Measurements from ENCODE around the gene ZNF460. TPM values are rescaled to one million over a fixed set of nuclear protein-coding genes. Genes with fewer than 3 reads are reported as not detected.

Gene ZNF460
- total RNA-seq, 2 experiments from 2014 or later, result 64.9 to 65.0 TPM

DNA sequence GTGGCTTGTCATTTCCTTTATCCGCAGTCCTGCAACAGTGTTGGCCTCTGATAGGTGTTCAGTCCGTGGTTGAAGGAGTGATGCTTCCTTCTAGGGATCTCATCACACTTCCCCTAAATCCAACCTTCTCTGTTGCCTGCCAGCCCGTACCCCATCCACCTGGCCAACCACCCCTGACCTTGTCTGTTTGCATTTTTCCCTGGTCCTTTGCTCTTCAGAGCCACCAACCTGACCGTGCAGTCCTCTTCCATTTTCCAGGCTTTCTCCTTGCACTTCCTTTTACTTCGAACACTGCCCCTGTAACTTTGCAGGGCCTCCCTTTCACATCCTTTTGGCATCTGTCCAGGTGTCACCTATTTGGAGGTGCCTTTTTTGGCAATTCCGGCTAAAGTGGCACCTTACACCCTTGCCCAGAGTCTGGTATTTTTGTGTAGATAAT lies 696 bp downstream of the ZNF460 start:
- Mint-ChIP-seq H3K27me3 (no peaks in the 10 kb centered on the region), H3K36me3 (ENCODE audit: low read depth) (peaks cover 54% of the 10 kb centered on the region), H3K27ac (no peak overlapping the region), H3K4me1 (ENCODE audit: low read depth) (peaks cover 33% of the 10 kb centered on the region), H3K9me3 (no peaks in the 10 kb centered on the region), H3K4me3 (no peak overlapping the region)
- Histone ChIP-seq H3K36me3 (ENCODE audit: insufficient read depth, low read length) (peaks cover 28% of the 10 kb centered on the region), H3K27me3 (ENCODE audit: control insufficient read depth in 1 of 2, insufficient read depth in 2 of 2, low read length in 2 of 2) (no peaks in the 10 kb centered on the region), H3K4me3 (ENCODE audit: low read length) (peak overlapping the region; percentile 76), H3K9me3 (ENCODE audit: control insufficient read depth in 1 of 2, insufficient read depth in 1 of 2, low read length in 2 of 2) (no peaks in the 10 kb centered on the region), H3K27ac (ENCODE audit: low read depth in 1 of 2, low read length in 2 of 2) (peak overlapping the region; percentile 95 to 100), H3K4me1 (ENCODE audit: insufficient read depth, low read length) (peaks cover 43% of the 10 kb centered on the region)
- ATAC-seq (ENCODE audit: poor library complexity), result no peak
- TF ChIP-seq, protein P1, sequence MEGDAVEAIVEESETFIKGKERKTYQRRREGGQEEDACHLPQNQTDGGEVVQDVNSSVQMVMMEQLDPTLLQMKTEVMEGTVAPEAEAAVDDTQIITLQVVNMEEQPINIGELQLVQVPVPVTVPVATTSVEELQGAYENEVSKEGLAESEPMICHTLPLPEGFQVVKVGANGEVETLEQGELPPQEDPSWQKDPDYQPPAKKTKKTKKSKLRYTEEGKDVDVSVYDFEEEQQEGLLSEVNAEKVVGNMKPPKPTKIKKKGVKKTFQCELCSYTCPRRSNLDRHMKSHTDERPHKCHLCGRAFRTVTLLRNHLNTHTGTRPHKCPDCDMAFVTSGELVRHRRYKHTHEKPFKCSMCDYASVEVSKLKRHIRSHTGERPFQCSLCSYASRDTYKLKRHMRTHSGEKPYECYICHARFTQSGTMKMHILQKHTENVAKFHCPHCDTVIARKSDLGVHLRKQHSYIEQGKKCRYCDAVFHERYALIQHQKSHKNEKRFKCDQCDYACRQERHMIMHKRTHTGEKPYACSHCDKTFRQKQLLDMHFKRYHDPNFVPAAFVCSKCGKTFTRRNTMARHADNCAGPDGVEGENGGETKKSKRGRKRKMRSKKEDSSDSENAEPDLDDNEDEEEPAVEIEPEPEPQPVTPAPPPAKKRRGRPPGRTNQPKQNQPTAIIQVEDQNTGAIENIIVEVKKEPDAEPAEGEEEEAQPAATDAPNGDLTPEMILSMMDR (IDR thresholded peaks at IDR 0.05), result no peak
- ChIA-PET CTCF (no interaction called here), POLR2A (interaction anchor here (0.6 to 1.0 kb wide), 2 partner anchors 40 to 869 kb away, joined by 3 read pairs; partner anchors contain the start of genes ZNF329 and ZNF805)
- peak in 10 of 14 experiments; percentile 2 to 75 (median 12) for DNase-seq
- intact Hi-C loops (cut with DNase I, micrococcal nuclease), result loop anchor here (1.0 to 5.0 kb wide), 9 partner anchors 40 to 888 kb away; partner anchors contain the start of genes TRAPPC2B (in 2 of the 2), ZNF304 (in 2 of the 2), ZNF543 (in 2 of the 2) and ZNF547 (in 2 of the 2)

DNA sequence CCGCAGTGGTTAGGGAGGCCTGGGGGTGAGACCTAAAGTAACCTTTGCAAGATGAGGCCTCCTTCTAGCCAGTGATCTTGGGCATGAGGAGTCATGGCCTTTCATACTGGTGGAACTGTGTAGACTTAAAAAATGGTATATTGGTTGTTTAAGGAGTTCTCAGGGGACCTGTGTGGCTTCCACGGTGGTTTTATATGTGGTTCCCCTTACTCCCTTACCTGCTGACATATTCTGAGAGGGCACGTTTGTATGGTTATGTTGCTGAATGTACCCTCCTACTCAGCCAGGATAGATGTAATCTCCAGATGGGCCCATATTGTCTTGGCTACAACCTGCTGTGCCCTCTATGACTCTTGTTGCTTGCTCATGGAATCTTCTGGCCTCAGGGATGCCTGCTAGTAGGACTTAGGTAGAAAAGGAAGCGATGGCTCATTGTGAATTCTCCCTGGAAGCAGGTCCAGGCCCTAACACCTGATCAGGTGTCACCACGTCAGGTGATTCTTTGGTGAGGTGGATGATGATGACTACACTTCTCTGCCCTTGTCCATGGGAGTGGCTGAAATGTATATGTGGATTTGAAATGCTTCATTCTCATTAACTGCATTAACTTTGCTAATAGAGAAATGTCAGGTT lies 1.8 kb downstream of the ZNF460 start:
- H3K4me3 ChIP-seq (ENCODE audit: low read length), result no peak overlapping the region
- intact Hi-C loops (cut with DNase I, micrococcal nuclease), result loop anchor here (5.0 kb wide), 2 partner anchors 40 to 70 kb away; partner anchors contain the start of genes ZNF304 (in 1 of the 2) and ZNF543 (in 1 of the 2)
- POLR2A ChIA-PET, result interaction anchor here (1.0 kb wide), 1 partner anchor 868 kb away, joined by 3 read pairs; the partner anchor contains the start of gene ZNF329

DNA sequence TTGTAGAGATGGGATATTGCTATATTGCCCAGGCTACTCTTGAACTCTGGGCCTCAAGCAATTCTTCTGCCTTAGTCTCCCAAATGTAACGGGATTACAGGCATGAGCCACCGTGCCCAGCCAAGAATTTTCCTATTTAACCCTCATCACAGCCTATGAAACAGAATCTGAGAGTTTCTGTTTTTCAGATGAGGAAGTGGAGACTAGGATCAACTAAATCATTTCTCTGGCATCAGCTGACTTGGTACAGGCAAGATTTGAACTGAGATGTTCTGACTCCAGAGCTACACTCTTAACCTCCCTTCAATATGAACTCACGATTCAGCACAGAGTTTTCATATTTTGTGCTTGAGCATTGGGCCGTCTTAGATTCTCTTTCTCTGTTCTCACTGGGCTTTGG lies 8.1 kb downstream of the ZNF460 start:
- Mint-ChIP-seq H3K9me3 (peaks cover 21% of the 10 kb centered on the region), H3K36me3 (ENCODE audit: low read depth) (peaks cover 98% of the 10 kb centered on the region), H3K4me3 (no peak overlapping the region), H3K27me3 (no peaks in the 10 kb centered on the region), H3K27ac (no peak overlapping the region), H3K4me1 (ENCODE audit: low read depth) (peaks cover 20% of the 10 kb centered on the region)
- H3K4me3 ChIP-seq (ENCODE audit: low read length), result no peak overlapping the region
- peaks cover 38 to 61% of the 10 kb centered on the region in 2 experiments for H3K9me3 ChIP-seq (ENCODE audit: control insufficient read depth in 1 of 2, insufficient read depth in 1 of 2, low read length in 2 of 2)
- intact Hi-C loops (cut with DNase I, micrococcal nuclease), result no loop called here
- ChIA-PET POLR2A (no interaction called here), CTCF (no interaction called here)
- TF ChIP-seq, protein P1 (IDR thresholded peaks at IDR 0.05), result no peak
- no peaks in the 10 kb centered on the region for H3K27me3 ChIP-seq (ENCODE audit: control insufficient read depth in 1 of 2, insufficient read depth in 2 of 2, low read length in 2 of 2)
- no peak for DNase-seq
- H3K4me1 ChIP-seq (ENCODE audit: insufficient read depth, low read length), result peaks cover 6% of the 10 kb centered on the region
- peaks cover 94% of the 10 kb centered on the region for H3K36me3 ChIP-seq (ENCODE audit: insufficient read depth, low read length)
- no peak for ATAC-seq (ENCODE audit: poor library complexity)
- H3K27ac ChIP-seq (ENCODE audit: low read depth in 1 of 2, low read length in 2 of 2), result no peak overlapping the region

More for the DNA sequence above, 1.8 kb downstream of the ZNF460 start:
- DNase-seq (no peak), ATAC-seq (ENCODE audit: poor library complexity) (no peak)
- Histone ChIP-seq H3K36me3 (ENCODE audit: insufficient read depth, low read length) (peaks cover 33% of the 10 kb centered on the region), H3K27me3 (ENCODE audit: control insufficient read depth in 1 of 2, insufficient read depth in 2 of 2, low read length in 2 of 2) (no peaks in the 10 kb centered on the region), H3K27ac (ENCODE audit: low read depth in 1 of 2, low read length in 2 of 2) (no peak overlapping the region), H3K9me3 (ENCODE audit: control insufficient read depth in 1 of 2, insufficient read depth in 1 of 2, low read length in 2 of 2) (peaks cover 3 to 7% of the 10 kb centered on the region in 2 experiments), H3K4me1 (ENCODE audit: insufficient read depth, low read length) (peaks cover 43% of the 10 kb centered on the region)
- H3K36me3 Mint-ChIP-seq (ENCODE audit: low read depth), result peaks cover 63% of the 10 kb centered on the region
- TF ChIP-seq, protein P1 (IDR thresholded peaks at IDR 0.05), result no peak
- H3K9me3 Mint-ChIP-seq, result peaks cover 3% of the 10 kb centered on the region
- H3K4me1 Mint-ChIP-seq (ENCODE audit: low read depth), result peaks cover 33% of the 10 kb centered on the region
- H3K27ac Mint-ChIP-seq, result no peak overlapping the region
- CTCF ChIA-PET, result interaction anchor here (0.7 kb wide), 1 partner anchor 25 kb away, joined by 3 read pairs; no protein-coding TSS in a partner anchor
- no peaks in the 10 kb centered on the region for H3K27me3 Mint-ChIP-seq
- H3K4me3 Mint-ChIP-seq, result peak overlapping the region; percentile 87
